MG63 (cell line): Measurements from ENCODE around the gene APCDD1L. TPM values are rescaled to one million over a fixed set of nuclear protein-coding genes. Genes with fewer than 3 reads are reported as not detected.

Experiments
- DNase-seq: peaks from one replicate; pipeline ENCODE4 v3.0.0-alpha.2; 2020
- H3K27me3 ChIP-seq: fragments of 250-450 bp; sonication (Bioruptor Pico); 2 replicates; pipeline ENCODE4 v1.5.1; 2020; ENCODE audit warnings: mild to moderate bottlenecking, moderate library complexity
- H3K36me3 ChIP-seq: fragments of 250-450 bp; sonication (Bioruptor Pico); 2 replicates; pipeline ENCODE4 v1.5.1; 2020; ENCODE audit warnings: mild to moderate bottlenecking, moderate library complexity
- H3K4me3 ChIP-seq: fragments of 250-450 bp; sonication (Bioruptor Pico); 2 replicates; pipeline ENCODE4 v1.5.1; 2020; ENCODE audit warnings: mild to moderate bottlenecking, moderate library complexity
- H3K9me3 ChIP-seq: fragments of 250-450 bp; sonication (Bioruptor Pico); 2 replicates; pipeline ENCODE4 v1.5.1; 2020; ENCODE audit warnings: mild to moderate bottlenecking, moderate library complexity
- total RNA-seq: library from RNA; depleted of rRNA; stranded (reverse); fragments of >200 nt; shearing (Covaris generic); gene quantifications from 2 replicates; pipeline ENCODE4 v1.2.3, GENCODE V29; 2014; ENCODE audit warnings: low replicate concordance

APCDD1L gene
- total RNA-seq, 1 experiment from 2014 or later, result not detected

GRCh38 chr20:58466729-58467571 lies 48.2 kb downstream of the APCDD1L start:
- no peak for DNase-seq
- no peaks in the 10 kb centered on the region for H3K27me3 ChIP-seq
- no peaks in the 10 kb centered on the region for H3K9me3 ChIP-seq

GRCh38 chr20:58466095-58466708 lies 49.0 kb downstream of the APCDD1L start:
- Histone ChIP-seq H3K9me3 (no peaks in the 10 kb centered on the region), H3K4me3 (no peak overlapping the region), H3K36me3 (no peaks in the 10 kb centered on the region), H3K27me3 (no peaks in the 10 kb centered on the region)
- no peak for DNase-seq

More at GRCh38 chr20:58466729-58467571, 48.2 kb downstream of the APCDD1L start:
- Histone ChIP-seq H3K4me3 (no peak overlapping the region), H3K36me3 (no peaks in the 10 kb centered on the region)

- Histone ChIP-seq H3K9me3 (no peaks in the 10 kb centered on the region), H3K36me3 (no peaks in the 10 kb centered on the region), H3K27me3 (no peaks in the 10 kb centered on the region), H3K4me3 (no peak overlapping the region)
- DNase-seq, result no peak
Observed at GRCh38 chr20:58464838-58465237, 50.4 kb downstream of the APCDD1L start.

GRCh38 chr20:58463256-58463655 lies 51.9 kb downstream of the APCDD1L start:
- no peaks in the 10 kb centered on the region for H3K9me3 ChIP-seq
- no peak for DNase-seq

GRCh38 chr20:58461899-58462298 lies 53.3 kb downstream of the APCDD1L start:
- Histone ChIP-seq H3K36me3 (peaks cover 1% of the 10 kb centered on the region), H3K4me3 (no peak overlapping the region), H3K9me3 (no peaks in the 10 kb centered on the region), H3K27me3 (no peaks in the 10 kb centered on the region)
- no peak for DNase-seq

More at GRCh38 chr20:58463256-58463655, 51.9 kb downstream of the APCDD1L start:
- Histone ChIP-seq H3K36me3 (no peaks in the 10 kb centered on the region), H3K4me3 (no peak overlapping the region), H3K27me3 (no peaks in the 10 kb centered on the region)

- no peak for DNase-seq
- H3K9me3 ChIP-seq, result no peaks in the 10 kb centered on the region
- peaks cover 6% of the 10 kb centered on the region for H3K36me3 ChIP-seq
- H3K27me3 ChIP-seq, result no peaks in the 10 kb centered on the region
- H3K4me3 ChIP-seq, result no peak overlapping the region
Observed at GRCh38 chr20:58461104-58461503, 54.1 kb downstream of the APCDD1L start.

GRCh38 chr20:58459058-58459750 lies 56.0 kb downstream of the APCDD1L start:
- H3K9me3 ChIP-seq, result peaks cover 5% of the 10 kb centered on the region; the same call in 1 of the 2 replicates
- no peaks in the 10 kb centered on the region for H3K27me3 ChIP-seq
- H3K4me3 ChIP-seq, result no peak overlapping the region
- H3K36me3 ChIP-seq, result peaks cover 8% of the 10 kb centered on the region
- no peak for DNase-seq

GRCh38 chr20:58458342-58459057 lies 56.7 kb downstream of the APCDD1L start:
- no peaks in the 10 kb centered on the region for H3K27me3 ChIP-seq
- DNase-seq, result no peak

GRCh38 chr20:58457083-58457695 lies 58.0 kb downstream of the APCDD1L start:
- Histone ChIP-seq H3K4me3 (no peak overlapping the region), H3K27me3 (no peaks in the 10 kb centered on the region), H3K9me3 (peaks cover 9% of the 10 kb centered on the region), H3K36me3 (peaks cover 25% of the 10 kb centered on the region)
- DNase-seq, result no peak

More at GRCh38 chr20:58458342-58459057, 56.7 kb downstream of the APCDD1L start:
- peaks cover 14% of the 10 kb centered on the region for H3K36me3 ChIP-seq
- H3K9me3 ChIP-seq, result peaks cover 7% of the 10 kb centered on the region
- H3K4me3 ChIP-seq, result no peak overlapping the region

- DNase-seq, result no peak
- no peak overlapping the region for H3K4me3 ChIP-seq
- peaks cover 9% of the 10 kb centered on the region for H3K9me3 ChIP-seq
- H3K27me3 ChIP-seq, result no peaks in the 10 kb centered on the region
- peaks cover 44% of the 10 kb centered on the region for H3K36me3 ChIP-seq
Observed at GRCh38 chr20:58454460-58454859, 60.7 kb downstream of the APCDD1L start.

GRCh38 chr20:58453391-58453790 lies 61.8 kb downstream of the APCDD1L start:
- Histone ChIP-seq H3K36me3 (peaks cover 49% of the 10 kb centered on the region), H3K27me3 (no peaks in the 10 kb centered on the region), H3K4me3 (no peak overlapping the region), H3K9me3 (peaks cover 9% of the 10 kb centered on the region)
- DNase-seq, result no peak

- Histone ChIP-seq H3K36me3 (peaks cover 54% of the 10 kb centered on the region), H3K27me3 (no peaks in the 10 kb centered on the region), H3K9me3 (peaks cover 9% of the 10 kb centered on the region), H3K4me3 (no peak overlapping the region)
- no peak for DNase-seq
Observed at GRCh38 chr20:58452667-58453255, 62.4 kb downstream of the APCDD1L start.

GRCh38 chr20:58450254-58450653 lies 64.9 kb downstream of the APCDD1L start:
- Histone ChIP-seq H3K27me3 (no peaks in the 10 kb centered on the region), H3K4me3 (no peak overlapping the region), H3K9me3 (peaks cover 9% of the 10 kb centered on the region), H3K36me3 (peaks cover 58% of the 10 kb centered on the region)
- no peak for DNase-seq

- DNase-seq, result no peak
- Histone ChIP-seq H3K27me3 (no peaks in the 10 kb centered on the region), H3K36me3 (peaks cover 63% of the 10 kb centered on the region), H3K9me3 (peaks cover 9% of the 10 kb centered on the region), H3K4me3 (no peak overlapping the region)
Observed at GRCh38 chr20:58449681-58450221, 65.4 kb downstream of the APCDD1L start.

- Histone ChIP-seq H3K27me3 (no peaks in the 10 kb centered on the region), H3K9me3 (peaks cover 3% of the 10 kb centered on the region; the same call in 1 of the 2 replicates), H3K4me3 (no peak overlapping the region), H3K36me3 (peaks cover 66% of the 10 kb centered on the region)
- no peak for DNase-seq
Observed at GRCh38 chr20:58448958-58449357, 66.2 kb downstream of the APCDD1L start.
